ENCODE results near the gene C3orf80. TPM values are rescaled to one million over a fixed set of nuclear protein-coding genes. Genes with fewer than 3 reads are reported as not detected.
"Not testable (repeated sequence)": the region's sequence is repeated elsewhere in the genome, so short reads cannot be mapped to it uniquely, and the experiment has no call there.

The C3orf80 gene
- total RNA-seq (2014; rRNA removed), result 0.33 and 0.46 TPM in 2 replicates
- Bru-seq, nascent RNA, result not detected
- percentile 35 among the genes with signal in this experiment for BruChase-seq, experiment 1, labeled RNA remaining after a 6-hour chase
- percentile 28 among the genes with signal in this experiment for BruChase-seq, experiment 2, labeled RNA remaining after a 2-hour chase
- long read RNA-seq, result 0 reads

GRCh38 chr3:160225176-160226025, at the start of gene C3orf80:
C3orf80 (plus strand) TSS chr3:160225422; CDS start chr3:160225636, 214 bp downstream.
- Histone ChIP-seq H3K36me3 (ENCODE audit: low read depth, low read length) (no peaks in the 10 kb centered on the region), H3K27ac (ENCODE audit: low read length) (no peak within 1 kb of the TSS), H3K9me3 (ENCODE audit: low read length) (no peaks in the 10 kb centered on the region), H3K4me2 (ENCODE audit: low read length) (peak within 1 kb of the TSS; percentile 93), H3K27me3 (ENCODE audit: low read length) (peaks cover 21% of the 10 kb centered on the region), H3K9me2 (replicated peaks; ENCODE audit: low read length) (no peaks in the 10 kb centered on the region), H4K20me1 (ENCODE audit: low read length) (no peaks in the 10 kb centered on the region), H3K4me3 (ENCODE audit: low read length) (peak within 1 kb of the TSS; percentile 74), H3K79me2 (ENCODE audit: low read length) (no peaks in the 10 kb centered on the region), H3F3A (ENCODE audit: low read length, unreplicated experiment) (no peaks in the 10 kb centered on the region), H3K9ac (ENCODE audit: low read length) (peak within 1 kb of the TSS; percentile 24; the same call in 1 of the 2 replicates), H3K4me1 (ENCODE audit: insufficient read depth, low read length) (peaks cover 5% of the 10 kb centered on the region; the same call in 1 of the 2 replicates), H2AFZ (ENCODE audit: low read length) (peak within 1 kb of the TSS; percentile 85)
- TF ChIP-seq, protein P1, sequence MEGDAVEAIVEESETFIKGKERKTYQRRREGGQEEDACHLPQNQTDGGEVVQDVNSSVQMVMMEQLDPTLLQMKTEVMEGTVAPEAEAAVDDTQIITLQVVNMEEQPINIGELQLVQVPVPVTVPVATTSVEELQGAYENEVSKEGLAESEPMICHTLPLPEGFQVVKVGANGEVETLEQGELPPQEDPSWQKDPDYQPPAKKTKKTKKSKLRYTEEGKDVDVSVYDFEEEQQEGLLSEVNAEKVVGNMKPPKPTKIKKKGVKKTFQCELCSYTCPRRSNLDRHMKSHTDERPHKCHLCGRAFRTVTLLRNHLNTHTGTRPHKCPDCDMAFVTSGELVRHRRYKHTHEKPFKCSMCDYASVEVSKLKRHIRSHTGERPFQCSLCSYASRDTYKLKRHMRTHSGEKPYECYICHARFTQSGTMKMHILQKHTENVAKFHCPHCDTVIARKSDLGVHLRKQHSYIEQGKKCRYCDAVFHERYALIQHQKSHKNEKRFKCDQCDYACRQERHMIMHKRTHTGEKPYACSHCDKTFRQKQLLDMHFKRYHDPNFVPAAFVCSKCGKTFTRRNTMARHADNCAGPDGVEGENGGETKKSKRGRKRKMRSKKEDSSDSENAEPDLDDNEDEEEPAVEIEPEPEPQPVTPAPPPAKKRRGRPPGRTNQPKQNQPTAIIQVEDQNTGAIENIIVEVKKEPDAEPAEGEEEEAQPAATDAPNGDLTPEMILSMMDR (conservative IDR thresholded peaks at IDR 0.05; ENCODE audit: low read depth, low read length), result peak; percentile 37; the same call in 1 of the 2 replicates
- TF ChIP-seq EZH2phosphoT487 (IDR thresholded peaks at IDR 0.05; ENCODE audit: borderline replicate concordance, low read length) (0 out of 2 replicates have a peak, but pooled peaks have one; percentile 44), EZH2 (IDR thresholded peaks at IDR 0.05; ENCODE audit: low read length, unreplicated experiment) (no peak)
- intact Hi-C loops (cut with micrococcal nuclease), result loop anchor here (5.0 to 10.0 kb wide), 2 partner anchors 117 to 189 kb away; no protein-coding TSS in a partner anchor
- peak; percentile 85 for ATAC-seq
- no TSS peak for BruUV-seq (replicated peaks)
- ChIA-PET CTCF (interaction anchor here (0.6 kb wide), 1 partner anchor 62 kb away, joined by 3 read pairs; no protein-coding TSS in a partner anchor), POLR2A (ENCODE audit: unreplicated experiment) (no interaction called here)
- peak; percentile 52 for DNase-seq

DNA sequence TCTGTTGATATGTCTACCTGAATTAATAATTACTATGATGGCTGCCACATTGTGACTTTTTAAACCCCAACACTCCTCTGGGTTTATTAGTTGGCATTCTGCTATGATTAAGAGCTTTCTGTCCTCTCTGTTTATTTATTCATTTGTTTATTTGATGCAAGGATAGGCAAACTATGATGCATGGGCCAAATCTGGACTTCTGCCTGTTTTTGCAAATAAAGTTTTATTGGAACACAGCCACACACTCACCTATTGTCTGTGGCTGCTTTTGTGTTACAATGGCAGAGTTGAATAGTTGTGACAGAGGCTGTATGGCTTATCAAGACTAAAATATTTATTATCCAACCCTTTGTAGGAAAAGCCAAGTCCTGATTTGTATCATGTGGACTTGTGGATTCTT, 48.3 kb upstream of the C3orf80 start:
- ATAC-seq (no peak), DNase-seq (no peak)
- CTCF ChIA-PET, result interaction anchor here (0.6 kb wide), 1 partner anchor 311 kb away, joined by 3 read pairs; no protein-coding TSS in a partner anchor
- H3K27ac ChIP-seq (ENCODE audit: low read length), result no peak overlapping the region
- no peaks in the 10 kb centered on the region for H4K20me1 ChIP-seq (ENCODE audit: low read length)
- no TSS peak for BruUV-seq (replicated peaks)
- POLR2A ChIA-PET (ENCODE audit: unreplicated experiment), result no interaction called here
- no peaks in the 10 kb centered on the region for H3K4me1 ChIP-seq (ENCODE audit: insufficient read depth, low read length)
- no peak overlapping the region for H3K4me3 ChIP-seq (ENCODE audit: low read length)
- H3K27me3 ChIP-seq (ENCODE audit: low read length), result no peaks in the 10 kb centered on the region
- H2AFZ ChIP-seq (ENCODE audit: low read length), result no peak overlapping the region
- H3K9me2 ChIP-seq (replicated peaks; ENCODE audit: low read length), result no peaks in the 10 kb centered on the region
- no peaks in the 10 kb centered on the region for H3F3A ChIP-seq (ENCODE audit: low read length, unreplicated experiment)
- no peaks in the 10 kb centered on the region for H3K79me2 ChIP-seq (ENCODE audit: low read length)
- H3K36me3 ChIP-seq (ENCODE audit: low read depth, low read length), result no peaks in the 10 kb centered on the region
- H3K4me2 ChIP-seq (ENCODE audit: low read length), result no peak overlapping the region
- TF ChIP-seq EZH2phosphoT487 (IDR thresholded peaks at IDR 0.05; ENCODE audit: borderline replicate concordance, low read length) (no peak), EZH2 (IDR thresholded peaks at IDR 0.05; ENCODE audit: low read length, unreplicated experiment) (no peak)
- TF ChIP-seq, protein P1 (conservative IDR thresholded peaks at IDR 0.05; ENCODE audit: low read depth, low read length), result no peak
- no peak overlapping the region for H3K9ac ChIP-seq (ENCODE audit: low read length)
- intact Hi-C loops (cut with micrococcal nuclease), result no loop called here
- H3K9me3 ChIP-seq (ENCODE audit: low read length), result no peaks in the 10 kb centered on the region

- H3F3A ChIP-seq (ENCODE audit: low read length, unreplicated experiment); POLR2A ChIA-PET (ENCODE audit: unreplicated experiment); H3K27me3 ChIP-seq (ENCODE audit: low read length); DNase-seq; H3K36me3 ChIP-seq (ENCODE audit: low read depth, low read length); H3K27ac ChIP-seq (ENCODE audit: low read length); ATAC-seq; H3K9me3 ChIP-seq (ENCODE audit: low read length); H3K4me2 ChIP-seq (ENCODE audit: low read length); H3K4me3 ChIP-seq (ENCODE audit: low read length); BruUV-seq (replicated peaks); CTCF ChIA-PET; H3K79me2 ChIP-seq (ENCODE audit: low read length); H4K20me1 ChIP-seq (ENCODE audit: low read length); H2AFZ ChIP-seq (ENCODE audit: low read length); H3K9ac ChIP-seq (ENCODE audit: low read length); H3K9me2 ChIP-seq (replicated peaks; ENCODE audit: low read length); H3K4me1 ChIP-seq (ENCODE audit: insufficient read depth, low read length); intact Hi-C loops (cut with micrococcal nuclease): not testable (repeated sequence)
Observed at GRCh38 chr3:160178661-160179060, 46.6 kb upstream of the C3orf80 start.

DNA sequence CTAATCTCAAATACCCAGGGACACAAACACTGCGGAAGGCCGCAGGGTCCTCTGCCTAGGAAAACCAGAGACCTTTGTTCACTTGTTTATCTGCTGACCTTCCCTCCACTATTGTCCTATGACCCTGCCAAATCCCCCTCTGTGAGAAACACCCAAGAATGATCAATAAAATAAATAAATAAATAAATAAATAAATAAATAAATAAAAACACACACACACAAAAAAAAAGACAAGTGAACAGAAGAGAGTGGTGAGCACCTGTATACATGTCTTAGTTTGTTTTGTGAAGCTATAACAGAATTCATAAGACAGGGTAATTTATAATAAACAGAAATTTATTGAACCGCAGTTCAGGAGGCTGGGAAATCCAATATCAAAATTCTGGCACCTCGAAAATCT, 45.8 kb upstream of the C3orf80 start:
- POLR2A ChIA-PET (ENCODE audit: unreplicated experiment); ATAC-seq; H3K9ac ChIP-seq (ENCODE audit: low read length); H3K27me3 ChIP-seq (ENCODE audit: low read length); H3K4me1 ChIP-seq (ENCODE audit: insufficient read depth, low read length); H3K9me2 ChIP-seq (replicated peaks; ENCODE audit: low read length); H4K20me1 ChIP-seq (ENCODE audit: low read length); CTCF ChIA-PET; intact Hi-C loops (cut with micrococcal nuclease); H2AFZ ChIP-seq (ENCODE audit: low read length); H3K4me3 ChIP-seq (ENCODE audit: low read length); H3K9me3 ChIP-seq (ENCODE audit: low read length); H3K79me2 ChIP-seq (ENCODE audit: low read length); H3K27ac ChIP-seq (ENCODE audit: low read length); H3K36me3 ChIP-seq (ENCODE audit: low read depth, low read length); H3F3A ChIP-seq (ENCODE audit: low read length, unreplicated experiment); DNase-seq; H3K4me2 ChIP-seq (ENCODE audit: low read length); BruUV-seq (replicated peaks): not testable (repeated sequence)
